Measurements from ENCODE around the gene HOOK1. TPM values are rescaled to one million over a fixed set of nuclear protein-coding genes. Genes with fewer than 3 reads are reported as not detected.

HOOK1 gene
- polyA plus RNA-seq, 3 donors, result not detected

GRCh38 chr1:59901770-59902388 is 87.1 kb downstream of the HOOK1 start:
- H3K36me3 ChIP-seq (replicated peaks in 1 of 2; ENCODE audit: control insufficient read depth in 1 of 2, insufficient read depth in 2 of 2, low read length in 2 of 2), result no peaks in the 10 kb centered on the region
- H3K9ac ChIP-seq (ENCODE audit: insufficient read depth, low read length, poor library complexity, severe bottlenecking), result no peak overlapping the region
- no peaks in the 10 kb centered on the region for H4K20me1 ChIP-seq (ENCODE audit: insufficient read depth, low read length)
- no peaks in the 10 kb centered on the region for H3K27me3 ChIP-seq (ENCODE audit: control insufficient read depth in 2 of 2, insufficient read depth in 2 of 2, low read length in 2 of 2)
- TF ChIP-seq CTCF (IDR thresholded peaks at IDR 0.05), result no peak
- no peak overlapping the region for H3K27ac Mint-ChIP-seq
- no peaks in the 10 kb centered on the region for H3K4me1 ChIP-seq (ENCODE audit: control insufficient read depth in 1 of 2, insufficient read depth in 2 of 2, low read length in 2 of 2)
- no peaks in the 10 kb centered on the region for H3K9me3 ChIP-seq (replicated peaks in 1 of 2; ENCODE audit: control insufficient read depth in 1 of 2, insufficient read depth in 1 of 2, low read length in 2 of 2)
- no peak overlapping the region for H3K27ac ChIP-seq (ENCODE audit: low read depth in 1 of 2, low read length in 2 of 2)
- DNase-seq, result no peak
- intact Hi-C loops (cut with micrococcal nuclease), result no loop called here
- H3K79me2 ChIP-seq (ENCODE audit: insufficient read depth, low read length), result no peaks in the 10 kb centered on the region
- H3K4me1 Mint-ChIP-seq, result peaks cover 6% of the 10 kb centered on the region
- no peaks in the 10 kb centered on the region for H3K36me3 Mint-ChIP-seq
- H3K4me3 Mint-ChIP-seq, result no peak overlapping the region
- no CpG with 5 or more reads among the region's 1 CpG for WGBS (ENCODE audit: insufficient coverage)
- peaks cover 0 to 6% (median 3%) of the 10 kb centered on the region in 7 donors for H3K9me3 Mint-ChIP-seq
- H2AFZ ChIP-seq (ENCODE audit: insufficient read depth, low read depth, low read length, poor library complexity, severe bottlenecking), result no peak overlapping the region
- H3K27me3 Mint-ChIP-seq (ENCODE audit: low read depth in 3 of 3), result no peaks in the 10 kb centered on the region
- H3K4me2 ChIP-seq (replicated peaks; ENCODE audit: extremely low read depth, low read length, poor library complexity, severe bottlenecking), result no peak overlapping the region
- H3K4me3 ChIP-seq (replicated peaks in 1 of 3; ENCODE audit: low read depth in 2 of 3, low read length in 3 of 3), result no peak overlapping the region

DNA sequence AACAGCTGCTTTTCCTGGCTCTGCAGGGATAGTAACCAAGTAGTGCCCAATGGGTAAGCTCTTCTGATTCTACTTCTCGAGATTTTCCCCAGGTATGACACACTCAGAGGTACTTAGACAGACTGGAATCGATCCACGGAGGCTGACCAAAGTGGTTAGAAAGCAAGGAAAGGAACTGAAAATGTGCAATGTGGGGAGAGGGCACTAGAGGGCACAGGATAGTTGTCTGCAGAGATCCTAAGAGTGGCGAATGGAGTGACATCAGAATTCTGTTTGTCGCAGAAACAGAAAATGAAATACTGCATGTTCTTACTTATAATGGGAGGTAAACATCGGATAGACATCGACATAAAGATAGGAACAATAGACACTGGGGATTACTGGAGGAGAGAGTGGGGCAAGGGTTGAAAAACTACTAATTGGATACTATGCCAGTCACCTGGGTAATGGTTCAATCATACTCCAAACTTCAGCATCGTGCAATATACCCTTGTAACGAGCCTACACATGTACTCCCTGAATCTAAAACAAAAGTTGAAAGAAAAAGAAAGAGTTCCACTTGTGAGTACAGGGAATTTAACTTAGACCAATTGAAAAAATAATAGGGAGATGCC is 88.5 kb downstream of the HOOK1 start:
- Histone ChIP-seq H3K27me3 (ENCODE audit: control insufficient read depth in 2 of 2, insufficient read depth in 2 of 2, low read length in 2 of 2) (no peaks in the 10 kb centered on the region), H3K4me3 (replicated peaks in 1 of 3; ENCODE audit: low read depth in 2 of 3, low read length in 3 of 3) (no peak overlapping the region), H3K36me3 (replicated peaks in 1 of 2; ENCODE audit: control insufficient read depth in 1 of 2, insufficient read depth in 2 of 2, low read length in 2 of 2) (no peaks in the 10 kb centered on the region), H2AFZ (ENCODE audit: insufficient read depth, low read depth, low read length, poor library complexity, severe bottlenecking) (no peak overlapping the region), H3K79me2 (ENCODE audit: insufficient read depth, low read length) (no peaks in the 10 kb centered on the region), H3K4me1 (ENCODE audit: control insufficient read depth in 1 of 2, insufficient read depth in 2 of 2, low read length in 2 of 2) (no peaks in the 10 kb centered on the region), H3K4me2 (replicated peaks; ENCODE audit: extremely low read depth, low read length, poor library complexity, severe bottlenecking) (no peak overlapping the region), H3K9me3 (replicated peaks in 1 of 2; ENCODE audit: control insufficient read depth in 1 of 2, insufficient read depth in 1 of 2, low read length in 2 of 2) (no peaks in the 10 kb centered on the region), H3K27ac (ENCODE audit: low read depth in 1 of 2, low read length in 2 of 2) (no peak overlapping the region), H3K9ac (ENCODE audit: insufficient read depth, low read length, poor library complexity, severe bottlenecking) (no peak overlapping the region), H4K20me1 (ENCODE audit: insufficient read depth, low read length) (no peaks in the 10 kb centered on the region)
- Mint-ChIP-seq H3K27me3 (ENCODE audit: low read depth in 3 of 3) (no peaks in the 10 kb centered on the region), H3K4me3 (no peak overlapping the region), H3K27ac (no peak overlapping the region), H3K9me3 (peaks cover 0 to 2% (median 0%) of the 10 kb centered on the region in 7 donors), H3K4me1 (peaks cover 6% of the 10 kb centered on the region), H3K36me3 (no peaks in the 10 kb centered on the region)
- peak; percentile 64 for TF ChIP-seq CTCF (IDR thresholded peaks at IDR 0.05)
- 33% methylated on average over 2 of the region's 9 CpGs for WGBS (ENCODE audit: insufficient coverage)
- intact Hi-C loops (cut with micrococcal nuclease), result no loop called here
- DNase-seq, result no peak
